ENCODE data around the gene THSD4. TPM values are rescaled to one million over a fixed set of nuclear protein-coding genes. Genes with fewer than 3 reads are reported as not detected.
"Not testable (repeated sequence)": the region's sequence is repeated elsewhere in the genome, so short reads cannot be mapped to it uniquely, and the experiment has no call there.

Gene THSD4
- total RNA-seq, 2 experiments from 2014 or later = not detected

- no peaks in the 10 kb centered on the region for H3K9me3 ChIP-seq (ENCODE audit: low read length)
- H3K36me3 ChIP-seq (ENCODE audit: insufficient read depth, low read length) = no peaks in the 10 kb centered on the region
- H2AFZ ChIP-seq (ENCODE audit: low read length) = no peak overlapping the region
- H3K79me2 ChIP-seq (ENCODE audit: insufficient read depth, low read depth, low read length) = no peaks in the 10 kb centered on the region
- H4K20me1 ChIP-seq (ENCODE audit: insufficient read depth, low read length) = no peaks in the 10 kb centered on the region
- H3K27ac ChIP-seq (ENCODE audit: low read depth, low read length, poor library complexity, severe bottlenecking) = no peak overlapping the region
- ChIA-PET CTCF (ENCODE audit: unreplicated experiment) (no interaction called here), POLR2A (no interaction called here)
- intact Hi-C loops (cut with micrococcal nuclease; ENCODE audit: unreplicated experiment) = no loop called here
- TF ChIP-seq EZH2phosphoT487 (IDR thresholded peaks at IDR 0.05; ENCODE audit: borderline replicate concordance, low read depth, low read length) = no peak
- TF ChIP-seq CTCF (conservative IDR thresholded peaks at IDR 0.05; ENCODE audit: low read length) = no peak
- H3K9me2 ChIP-seq (ENCODE audit: insufficient read depth, low read length) = no peaks in the 10 kb centered on the region
- H3K4me2 ChIP-seq (ENCODE audit: low read length) = no peak overlapping the region
- H3K4me1 ChIP-seq (ENCODE audit: insufficient read depth, low read length, poor library complexity, severe bottlenecking) = no peaks in the 10 kb centered on the region
- no peak for DNase-seq (ENCODE audit: low spot score)
- BruUV-seq (replicated peaks) = no TSS peak
- H3K4me3 ChIP-seq (ENCODE audit: low read depth, low read length, poor library complexity, severe bottlenecking) = no peak overlapping the region
Measured at GRCh38 chr15:71316911-71317310, 201.6 kb downstream of the THSD4 start.

GRCh38 chr15:71319424-71319823, 204.2 kb downstream of the THSD4 start:
- CTCF ChIA-PET (ENCODE audit: unreplicated experiment); H3K9me2 ChIP-seq (ENCODE audit: insufficient read depth, low read length); H3K4me2 ChIP-seq (ENCODE audit: low read length); H3K79me2 ChIP-seq (ENCODE audit: insufficient read depth, low read depth, low read length); intact Hi-C loops (cut with micrococcal nuclease; ENCODE audit: unreplicated experiment); H3K4me3 ChIP-seq (ENCODE audit: low read depth, low read length, poor library complexity, severe bottlenecking); H3K36me3 ChIP-seq (ENCODE audit: insufficient read depth, low read length); BruUV-seq (replicated peaks); H3K9me3 ChIP-seq (ENCODE audit: low read length); DNase-seq (ENCODE audit: low spot score); H4K20me1 ChIP-seq (ENCODE audit: insufficient read depth, low read length); H3K4me1 ChIP-seq (ENCODE audit: insufficient read depth, low read length, poor library complexity, severe bottlenecking); H2AFZ ChIP-seq (ENCODE audit: low read length); H3K27ac ChIP-seq (ENCODE audit: low read depth, low read length, poor library complexity, severe bottlenecking): not testable (repeated sequence)
- POLR2A ChIA-PET = interaction anchor here (0.7 kb wide), 1 partner anchor 14 kb away, joined by 3 read pairs; no protein-coding TSS in a partner anchor

GRCh38 chr15:71319935-71320334, 204.7 kb downstream of the THSD4 start:
- Histone ChIP-seq H3K9me3 (ENCODE audit: low read length) (no peaks in the 10 kb centered on the region), H3K4me3 (ENCODE audit: low read depth, low read length, poor library complexity, severe bottlenecking) (no peak overlapping the region), H3K4me2 (ENCODE audit: low read length) (no peak overlapping the region), H3K27ac (ENCODE audit: low read depth, low read length, poor library complexity, severe bottlenecking) (no peak overlapping the region), H4K20me1 (ENCODE audit: insufficient read depth, low read length) (no peaks in the 10 kb centered on the region), H3K9me2 (ENCODE audit: insufficient read depth, low read length) (no peaks in the 10 kb centered on the region), H3K4me1 (ENCODE audit: insufficient read depth, low read length, poor library complexity, severe bottlenecking) (no peaks in the 10 kb centered on the region), H3K36me3 (ENCODE audit: insufficient read depth, low read length) (no peaks in the 10 kb centered on the region), H3K79me2 (ENCODE audit: insufficient read depth, low read depth, low read length) (no peaks in the 10 kb centered on the region), H2AFZ (ENCODE audit: low read length) (no peak overlapping the region)
- POLR2A ChIA-PET = interaction anchor here (0.7 kb wide), 1 partner anchor 13 kb away, joined by 3 read pairs; no protein-coding TSS in a partner anchor
- no TSS peak for BruUV-seq (replicated peaks)
- no peak for TF ChIP-seq CTCF (conservative IDR thresholded peaks at IDR 0.05; ENCODE audit: low read length)
- no peak for TF ChIP-seq EZH2phosphoT487 (IDR thresholded peaks at IDR 0.05; ENCODE audit: borderline replicate concordance, low read depth, low read length)
- CTCF ChIA-PET (ENCODE audit: unreplicated experiment) = no interaction called here
- intact Hi-C loops (cut with micrococcal nuclease; ENCODE audit: unreplicated experiment) = no loop called here
- no peak for DNase-seq (ENCODE audit: low spot score)
